ENCODE results near the gene SPTBN4.

- TF ChIP-seq POLR2A (IDR thresholded peaks at IDR 0.05; ENCODE audit: low read depth, low read length) (no peak), POLR2AphosphoS5 (IDR thresholded peaks at IDR 0.05; ENCODE audit: low read depth, low read length) (no peak), TAF1 (IDR thresholded peaks at IDR 0.05; ENCODE audit: borderline replicate concordance, low read depth, low read length) (no peak)
Observed at GRCh38 chr19:40604171-40604646, 137.4 kb downstream of the SPTBN4 start.
